ENCODE data around the gene PZP.

The PZP gene

DNA sequence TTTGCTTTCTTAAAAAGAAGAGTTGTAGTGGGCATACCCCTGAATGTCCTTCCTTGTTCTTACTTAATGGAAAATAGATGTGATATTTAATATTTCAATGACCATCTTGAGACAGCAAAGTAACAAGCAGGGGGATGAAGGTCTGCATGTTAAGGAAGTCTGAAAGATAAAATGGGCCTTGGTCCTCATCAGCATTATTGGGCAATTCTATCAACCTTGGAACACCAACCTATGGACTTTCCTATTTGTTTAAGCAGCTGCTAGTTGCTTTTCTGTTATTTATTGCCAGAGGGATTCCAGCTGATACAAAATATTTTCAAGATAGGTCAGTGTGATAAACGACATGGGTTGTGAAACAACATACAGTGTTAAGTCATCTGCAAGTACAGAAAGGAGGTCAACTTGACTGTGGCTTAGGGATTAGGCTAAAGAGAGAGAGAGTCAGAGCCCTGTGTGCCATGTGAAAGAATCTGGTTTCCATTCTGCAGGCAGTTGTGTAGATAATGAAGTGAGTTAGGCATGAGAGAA lies 76.1 kb downstream of the PZP start:
- TF ChIP-seq, protein P1, sequence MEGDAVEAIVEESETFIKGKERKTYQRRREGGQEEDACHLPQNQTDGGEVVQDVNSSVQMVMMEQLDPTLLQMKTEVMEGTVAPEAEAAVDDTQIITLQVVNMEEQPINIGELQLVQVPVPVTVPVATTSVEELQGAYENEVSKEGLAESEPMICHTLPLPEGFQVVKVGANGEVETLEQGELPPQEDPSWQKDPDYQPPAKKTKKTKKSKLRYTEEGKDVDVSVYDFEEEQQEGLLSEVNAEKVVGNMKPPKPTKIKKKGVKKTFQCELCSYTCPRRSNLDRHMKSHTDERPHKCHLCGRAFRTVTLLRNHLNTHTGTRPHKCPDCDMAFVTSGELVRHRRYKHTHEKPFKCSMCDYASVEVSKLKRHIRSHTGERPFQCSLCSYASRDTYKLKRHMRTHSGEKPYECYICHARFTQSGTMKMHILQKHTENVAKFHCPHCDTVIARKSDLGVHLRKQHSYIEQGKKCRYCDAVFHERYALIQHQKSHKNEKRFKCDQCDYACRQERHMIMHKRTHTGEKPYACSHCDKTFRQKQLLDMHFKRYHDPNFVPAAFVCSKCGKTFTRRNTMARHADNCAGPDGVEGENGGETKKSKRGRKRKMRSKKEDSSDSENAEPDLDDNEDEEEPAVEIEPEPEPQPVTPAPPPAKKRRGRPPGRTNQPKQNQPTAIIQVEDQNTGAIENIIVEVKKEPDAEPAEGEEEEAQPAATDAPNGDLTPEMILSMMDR (conservative IDR thresholded peaks at IDR 0.05; ENCODE audit: low read length) = no peak
- TF ChIP-seq EZH2phosphoT487 (IDR thresholded peaks at IDR 0.05; ENCODE audit: borderline replicate concordance) = no peak
- no peaks in the 10 kb centered on the region for H3K27me3 ChIP-seq (ENCODE audit: insufficient read depth, low read length, poor library complexity, severe bottlenecking)
- no peaks in the 10 kb centered on the region for H3K36me3 ChIP-seq (ENCODE audit: insufficient read depth, low read length)

DNA sequence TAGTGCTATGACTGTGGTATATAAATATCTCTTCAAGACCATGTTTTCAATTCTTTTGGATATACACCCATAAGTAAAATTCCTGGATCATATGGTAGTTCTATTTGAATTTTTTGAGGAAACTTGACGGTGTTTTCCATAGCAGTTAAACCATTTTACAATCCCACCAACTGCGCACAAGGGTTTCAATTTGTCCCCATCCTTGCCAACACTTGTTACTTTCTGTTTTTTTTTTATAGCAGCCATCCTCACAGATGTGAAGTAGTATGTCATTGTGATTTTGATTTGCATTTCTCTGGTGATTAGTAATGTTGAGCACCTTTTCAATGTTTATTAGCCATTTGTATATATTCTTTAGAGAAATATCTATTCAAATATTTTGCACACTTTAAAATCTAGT lies 78.0 kb downstream of the PZP start:
- H3K4me1 ChIP-seq (ENCODE audit: insufficient read depth, low read length, poor library complexity, severe bottlenecking) = no peaks in the 10 kb centered on the region
- H3K9me3 ChIP-seq (ENCODE audit: insufficient read depth, low read depth, low read length) = no peaks in the 10 kb centered on the region

More for the DNA sequence above, 76.1 kb downstream of the PZP start:
- Histone ChIP-seq H4K20me1 (ENCODE audit: insufficient read depth, low read length, poor library complexity, severe bottlenecking) (no peaks in the 10 kb centered on the region), H3K4me1 (ENCODE audit: insufficient read depth, low read length, poor library complexity, severe bottlenecking) (no peaks in the 10 kb centered on the region), H3K9me3 (ENCODE audit: insufficient read depth, low read depth, low read length) (no peaks in the 10 kb centered on the region), H3K4me3 (ENCODE audit: low read length, poor library complexity, severe bottlenecking) (no peak overlapping the region), H3K79me2 (ENCODE audit: insufficient read depth, low read length) (no peaks in the 10 kb centered on the region), H3K9ac (ENCODE audit: low read depth, low read length, poor library complexity, severe bottlenecking) (no peak overlapping the region), H3F3A (ENCODE audit: low read depth) (no peaks in the 10 kb centered on the region), H3K9me2 (replicated peaks; ENCODE audit: low read depth, low read length) (no peaks in the 10 kb centered on the region), H3K4me2 (ENCODE audit: low read depth, low read length, poor library complexity, severe bottlenecking) (no peak overlapping the region), H2AFZ (ENCODE audit: low read length) (no peak overlapping the region)

DNA sequence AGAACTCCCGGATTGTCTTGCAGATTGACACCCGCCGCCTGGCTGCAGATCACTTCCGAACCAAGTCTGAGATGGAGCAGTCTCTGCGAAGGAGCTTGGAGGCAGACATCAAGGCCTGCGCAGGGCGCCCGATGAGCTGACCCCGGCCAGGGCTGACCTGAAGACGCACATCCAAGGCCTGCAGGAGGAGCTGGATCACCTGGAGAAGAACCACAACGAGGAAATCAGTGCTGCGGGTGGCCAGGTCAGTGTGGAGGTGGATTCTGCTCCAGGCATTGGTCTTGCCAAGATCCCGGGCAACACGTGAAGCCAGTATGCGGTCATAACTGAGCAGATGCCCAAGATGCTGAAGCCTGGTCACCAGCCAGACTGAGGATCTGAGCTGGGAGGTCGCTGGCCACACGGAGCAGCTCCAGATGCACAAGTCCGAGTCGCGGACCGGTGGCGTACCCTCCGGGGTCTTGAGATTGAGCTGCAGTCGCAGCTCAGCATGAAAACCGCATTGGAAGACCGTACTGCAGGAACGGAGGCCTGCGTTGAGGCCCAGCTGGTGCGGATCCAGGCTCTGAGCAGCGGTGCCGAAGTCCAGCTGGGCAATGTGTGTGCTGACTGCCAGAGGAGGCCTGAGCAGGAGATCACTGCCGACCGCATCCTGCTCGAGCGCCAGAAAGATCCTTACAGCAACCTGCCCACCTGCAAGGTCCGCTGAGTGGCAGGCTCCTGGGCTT lies 80.1 kb downstream of the PZP start:
- Histone ChIP-seq H2AFZ (ENCODE audit: low read length) (no peak overlapping the region), H3K79me2 (ENCODE audit: insufficient read depth, low read length) (no peaks in the 10 kb centered on the region), H3K27me3 (ENCODE audit: insufficient read depth, low read length, poor library complexity, severe bottlenecking) (no peaks in the 10 kb centered on the region), H3K36me3 (ENCODE audit: insufficient read depth, low read length) (no peaks in the 10 kb centered on the region), H3K4me2 (ENCODE audit: low read depth, low read length, poor library complexity, severe bottlenecking) (no peak overlapping the region), H3F3A (ENCODE audit: low read depth) (no peaks in the 10 kb centered on the region), H3K9me3 (ENCODE audit: insufficient read depth, low read depth, low read length) (no peaks in the 10 kb centered on the region), H3K9ac (ENCODE audit: low read depth, low read length, poor library complexity, severe bottlenecking) (no peak overlapping the region), H4K20me1 (ENCODE audit: insufficient read depth, low read length, poor library complexity, severe bottlenecking) (no peaks in the 10 kb centered on the region), H3K4me3 (ENCODE audit: low read length, poor library complexity, severe bottlenecking) (no peak overlapping the region), H3K4me1 (ENCODE audit: insufficient read depth, low read length, poor library complexity, severe bottlenecking) (no peaks in the 10 kb centered on the region), H3K9me2 (replicated peaks; ENCODE audit: low read depth, low read length) (no peaks in the 10 kb centered on the region)
- TF ChIP-seq, protein P1 (conservative IDR thresholded peaks at IDR 0.05; ENCODE audit: low read length) = no peak
- TF ChIP-seq EZH2phosphoT487 (IDR thresholded peaks at IDR 0.05; ENCODE audit: borderline replicate concordance) = no peak

More for the DNA sequence above, 78.0 kb downstream of the PZP start:
- no peak for TF ChIP-seq EZH2phosphoT487 (IDR thresholded peaks at IDR 0.05; ENCODE audit: borderline replicate concordance)
- TF ChIP-seq, protein P1 (conservative IDR thresholded peaks at IDR 0.05; ENCODE audit: low read length) = no peak
- Histone ChIP-seq H3K9ac (ENCODE audit: low read depth, low read length, poor library complexity, severe bottlenecking) (no peak overlapping the region), H3K4me3 (ENCODE audit: low read length, poor library complexity, severe bottlenecking) (no peak overlapping the region), H2AFZ (ENCODE audit: low read length) (no peak overlapping the region), H3K4me2 (ENCODE audit: low read depth, low read length, poor library complexity, severe bottlenecking) (no peak overlapping the region), H3F3A (ENCODE audit: low read depth) (no peaks in the 10 kb centered on the region), H3K79me2 (ENCODE audit: insufficient read depth, low read length) (no peaks in the 10 kb centered on the region), H3K27me3 (ENCODE audit: insufficient read depth, low read length, poor library complexity, severe bottlenecking) (no peaks in the 10 kb centered on the region), H3K9me2 (replicated peaks; ENCODE audit: low read depth, low read length) (no peaks in the 10 kb centered on the region), H3K36me3 (ENCODE audit: insufficient read depth, low read length) (no peaks in the 10 kb centered on the region), H4K20me1 (ENCODE audit: insufficient read depth, low read length, poor library complexity, severe bottlenecking) (no peaks in the 10 kb centered on the region)
